HepG2 (cell line): ENCODE measurements around the gene TMEM100. TPM values are rescaled to one million over a fixed set of nuclear protein-coding genes. Genes with fewer than 3 reads are reported as not detected.

ENCODE experiments used
- ATAC-seq: fragments of 200-7000 bp; cut with Tn5 transposase; 3 replicates; pipeline ENCODE4 v1.9.1; 2020; ENCODE audit warnings: mild to moderate bottlenecking, moderate library complexity
- BruUV-seq: library from RNA; stranded (reverse); fragments of 400-500 nt; replicated peaks from 2 replicates; lab custom pipeline; 2021; lab: Mats Ljungman, UMichigan
- CTCF ChIA-PET: fragments of 300-600 bp; formaldehyde crosslinking; extraction: SDS; loops from one replicate; lab custom pipeline; 2021; ENCODE audit warnings: low total read pairs, inconsistent platforms, low intra/inter-chr PET ratio; lab: Yijun Ruan, JAX
- POLR2A ChIA-PET: fragments of 350-600 bp; sonication (Branson Sonifier 250); formaldehyde crosslinking; loops from one replicate; lab custom pipeline; 2020; ENCODE audit warnings: antibody characterized with exemption, inconsistent platforms; lab: Yijun Ruan, JAX
- DNase-seq: peaks from one replicate; pipeline ENCODE4 v3.0.0-alpha.2; 2015; ENCODE audit warnings: low spot score
- FAIRE-seq: peaks from 3 replicates; lab custom pipeline; 2011; peaks lifted over from hg19 to GRCh38; lab: Jason Lieb, UNC
- H2AFZ ChIP-seq: one replicate; pipeline ENCODE4 v1.6.1; 2011; ENCODE audit warnings: low read length, inconsistent platforms
- H3K27ac ChIP-seq: fragments of 300-600 bp; 3 replicates; pipeline ENCODE4 v1.8.0; 2011; ENCODE audit warnings: mixed run types, mild to moderate bottlenecking, mixed read lengths, low read length, inconsistent platforms; ENCODE audit not compliant: insufficient read depth; ENCODE audit errors: extremely low read length
- H3K27me3 ChIP-seq, 2 experiments: fragments of 200-600 bp in 1 of 2; 2 replicates in 1 of 2; 3 replicates in 1 of 2; pipeline versions ENCODE4 v1.6.0 to v1.8.0; 2011; ENCODE audit warnings: low read length in 2 of 2, mild to moderate bottlenecking in 2 of 2, moderate library complexity in 2 of 2, inconsistent platforms in 1 of 2; ENCODE audit not compliant: insufficient read depth in 2 of 2, control insufficient read depth in 1 of 2
- H3K36me3 ChIP-seq, 2 experiments: fragments of 200-600 bp in 1 of 2; replicated peaks in 1 of 2; 2 replicates in 1 of 2; 3 replicates in 1 of 2; pipeline versions ENCODE4 v1.5.1 to v1.8.0; 2011; ENCODE audit warnings: low read length in 2 of 2, inconsistent platforms in 1 of 2; ENCODE audit not compliant: insufficient read depth in 2 of 2, control insufficient read depth in 1 of 2
- H3K4me1 ChIP-seq: 2 replicates; pipeline ENCODE4 v1.5.1; 2012; ENCODE audit warnings: low read length, inconsistent platforms; ENCODE audit not compliant: insufficient read depth
- H3K4me2 ChIP-seq: 2 replicates; pipeline ENCODE4 v1.6.0; 2011; ENCODE audit warnings: low read depth, low read length, inconsistent platforms
- H3K4me3 ChIP-seq, 3 experiments: fragments of 200-600 bp in 1 of 3; sonication (generic), shearing (Covaris generic) in 1 of 3; replicated peaks in 1 of 3; 2 replicates each; pipeline ENCODE4 v1.5.1; 2011 to 2016; ENCODE audit warnings: low read length in 3 of 3, inconsistent platforms in 2 of 3, low read depth in 2 of 3, mild to moderate bottlenecking in 2 of 3, control low read depth in 1 of 3, mixed read lengths in 1 of 3; ENCODE audit not compliant: insufficient read depth in 1 of 3
- H3K79me2 ChIP-seq: one replicate; pipeline ENCODE4 v1.6.1; 2011; ENCODE audit warnings: low read length, inconsistent platforms; ENCODE audit not compliant: insufficient read depth
- H3K9ac ChIP-seq: 2 replicates; pipeline ENCODE4 v1.6.0; 2011; ENCODE audit warnings: mild to moderate bottlenecking, low read depth, low read length, inconsistent platforms; ENCODE audit not compliant: insufficient read depth
- H3K9me3 ChIP-seq: 2 replicates; pipeline ENCODE4 v1.5.1; 2012; ENCODE audit warnings: mild to moderate bottlenecking, low read length
- H4K20me1 ChIP-seq: 2 replicates; pipeline ENCODE4 v1.6.0; 2011; ENCODE audit warnings: inconsistent platforms, mild to moderate bottlenecking, low read length, moderate library complexity; ENCODE audit not compliant: insufficient read depth
- CREM ChIP-seq, 2 experiments: sonication (generic) in 1 of 2; formaldehyde crosslinking in 1 of 2; IDR thresholded peaks; 2 replicates each; pipeline versions ENCODE4 v1.4.0 to v1.6.1; 2016 to 2020; ENCODE audit warnings: antibody characterized with exemption in 1 of 2, mild to moderate bottlenecking in 1 of 2, missing genetic modification reagents in 1 of 2
- FOSL2 ChIP-seq: sonication (generic); formaldehyde crosslinking; IDR thresholded peaks from 2 replicates; pipeline ENCODE4 v1.4.0; 2020; ENCODE audit warnings: missing genetic modification reagents
- FOXA3 ChIP-seq: IDR thresholded peaks from 2 replicates; pipeline ENCODE4 v1.6.1; 2016; ENCODE audit warnings: missing genetic modification reagents, missing compliant biosample characterization
- FOXP1 ChIP-seq, 2 experiments: fragments of 450-650 bp in 1 of 2; IDR thresholded peaks; 2 replicates each; pipeline ENCODE4 v1.6.1; 2017 to 2018; ENCODE audit warnings: antibody characterized with exemption in 1 of 2
- GATAD2A ChIP-seq: IDR thresholded peaks from 2 replicates; pipeline ENCODE4 v1.6.1; 2016
- ISX ChIP-seq: sonication (generic); formaldehyde crosslinking; conservative IDR thresholded peaks from 2 replicates; pipeline ENCODE4 v1.5.0; 2020; ENCODE audit warnings: missing genetic modification reagents
- JDP2 ChIP-seq: sonication (generic); formaldehyde crosslinking; IDR thresholded peaks from 2 replicates; pipeline ENCODE4 v1.8.1; 2022; ENCODE audit warnings: missing genetic modification reagents, borderline replicate concordance
- NCOA1 ChIP-seq: sonication (generic); formaldehyde crosslinking; IDR thresholded peaks from 2 replicates; pipeline ENCODE4 v1.9.0; 2021; ENCODE audit warnings: missing genetic modification reagents
- NCOA5 ChIP-seq: sonication (generic); formaldehyde crosslinking; IDR thresholded peaks from 2 replicates; pipeline ENCODE4 v1.4.0; 2020; ENCODE audit warnings: missing genetic modification reagents
- PHF5A ChIP-seq: IDR thresholded peaks from one replicate; pipeline ENCODE4 v1.6.1; 2018; ENCODE audit warnings: low read depth, missing genetic modification reagents; ENCODE audit not compliant: unreplicated experiment
- SPEN ChIP-seq: sonication (generic); formaldehyde crosslinking; IDR thresholded peaks from 2 replicates; pipeline ENCODE4 v1.5.1; 2020; ENCODE audit warnings: low read depth, mild to moderate bottlenecking, missing genetic modification reagents
- ZNF451 ChIP-seq: sonication (generic); formaldehyde crosslinking; IDR thresholded peaks from 2 replicates; pipeline ENCODE4 v1.5.0; 2020; ENCODE audit warnings: mild to moderate bottlenecking, missing genetic modification reagents
- ZNF674 ChIP-seq: sonication (generic); formaldehyde crosslinking; IDR thresholded peaks from 2 replicates; pipeline ENCODE4 v1.5.0; 2020; ENCODE audit warnings: low read depth, mild to moderate bottlenecking, missing genetic modification reagents
- in situ Hi-C: cut with HindIII; loops from 2 replicates; pipeline ENCODE4 v1.10.0; 2017; ENCODE audit warnings: low pct_unique_long_range_greater_than_20kb; ENCODE audit not compliant: extremely low pct_ligation_motif_present
- intact Hi-C: fragments of 100-400 bp; cut with micrococcal nuclease; formaldehyde crosslinking; loops from one replicate; pipeline ENCODE4 v1.10.0; 2022; ENCODE audit not compliant: unreplicated experiment
- polyA plus RNA-seq, 8 experiments: library from polyadenylated mRNA; depleted of rRNA in 3 of 8; stranded (reverse) in 7 of 8; unstranded in 1 of 8; fragments of >200 nt; fragmentation: Illumina TruSeq in 4 of 8; extraction: Trizol in 4 of 8; gene quantifications; 2 replicates each; pipeline versions ENCODE4 v1.2.1 to v1.2.3, GENCODE V29; 2011 to 2016; ENCODE audit warnings: low read depth in 4 of 8, missing spikeins in 1 of 8, mixed read lengths in 1 of 8; ENCODE audit not compliant: insufficient read depth in 1 of 8
- total RNA-seq, 5 experiments: library from RNA; depleted of rRNA; stranded (reverse); fragments of >200 nt; fragmentation: Illumina TruSeq; extraction: Trizol; gene quantifications; 2 replicates each; pipeline ENCODE4 v1.2.3, GENCODE V29; 2016; ENCODE audit warnings: low read depth in 1 of 5
- TF ChIP-seq, protein P1 (sequence below): sonication (generic); formaldehyde crosslinking; IDR thresholded peaks from 2 replicates; pipeline ENCODE4 v1.4.0; 2020; ENCODE audit warnings: mild to moderate bottlenecking, missing genetic modification reagents, borderline replicate concordance
- TF ChIP-seq, protein P2 (sequence below): IDR thresholded peaks from 2 replicates; pipeline ENCODE4 v1.6.1; 2012; ENCODE audit warnings: low read depth, low read length, improper control_type of control experiment
- TF ChIP-seq, protein P3 (sequence below): IDR thresholded peaks from 2 replicates; pipeline ENCODE4 v1.4.0; 2020; ENCODE audit warnings: mild to moderate bottlenecking, missing genetic modification reagents

Gene TMEM100
- total and polyA plus RNA-seq, 2 of the 13 experiments (the other 11 are each of a cell fraction or from before 2014, with no cell fraction given), result not detected

DNA sequence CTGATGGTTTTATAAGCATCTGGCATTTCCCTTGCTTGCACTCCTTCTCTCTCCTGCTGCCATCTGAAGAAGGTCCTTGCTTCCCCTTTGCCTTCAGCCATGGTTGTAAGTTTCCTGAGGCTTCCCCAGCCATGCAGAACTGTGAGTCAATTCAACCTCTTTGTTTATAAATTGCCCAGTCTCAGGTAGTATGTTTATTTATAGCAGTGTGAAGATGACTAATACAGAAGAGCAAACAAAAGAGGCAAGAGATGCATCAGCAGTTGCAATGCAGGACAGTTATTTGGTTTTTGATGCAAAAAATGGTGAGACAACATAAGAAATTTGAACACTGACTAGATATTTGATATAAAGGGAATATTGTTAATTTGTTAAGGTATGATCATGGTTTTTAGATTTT, 16.8 kb downstream of the TMEM100 start:
- H3K9ac ChIP-seq, result no peak overlapping the region
- TF ChIP-seq FOXP1 (IDR thresholded peaks at IDR 0.05), result no peak
- TF ChIP-seq FOXP1 (CRISPR knock-in tag; IDR thresholded peaks at IDR 0.05), result 0 out of 2 replicates have a peak, but pooled peaks have one; percentile 39
- TF ChIP-seq JDP2 (CRISPR knock-in tag), result no peak
- no peak for TF ChIP-seq NCOA1 (CRISPR knock-in tag)
- TF ChIP-seq, protein P1, sequence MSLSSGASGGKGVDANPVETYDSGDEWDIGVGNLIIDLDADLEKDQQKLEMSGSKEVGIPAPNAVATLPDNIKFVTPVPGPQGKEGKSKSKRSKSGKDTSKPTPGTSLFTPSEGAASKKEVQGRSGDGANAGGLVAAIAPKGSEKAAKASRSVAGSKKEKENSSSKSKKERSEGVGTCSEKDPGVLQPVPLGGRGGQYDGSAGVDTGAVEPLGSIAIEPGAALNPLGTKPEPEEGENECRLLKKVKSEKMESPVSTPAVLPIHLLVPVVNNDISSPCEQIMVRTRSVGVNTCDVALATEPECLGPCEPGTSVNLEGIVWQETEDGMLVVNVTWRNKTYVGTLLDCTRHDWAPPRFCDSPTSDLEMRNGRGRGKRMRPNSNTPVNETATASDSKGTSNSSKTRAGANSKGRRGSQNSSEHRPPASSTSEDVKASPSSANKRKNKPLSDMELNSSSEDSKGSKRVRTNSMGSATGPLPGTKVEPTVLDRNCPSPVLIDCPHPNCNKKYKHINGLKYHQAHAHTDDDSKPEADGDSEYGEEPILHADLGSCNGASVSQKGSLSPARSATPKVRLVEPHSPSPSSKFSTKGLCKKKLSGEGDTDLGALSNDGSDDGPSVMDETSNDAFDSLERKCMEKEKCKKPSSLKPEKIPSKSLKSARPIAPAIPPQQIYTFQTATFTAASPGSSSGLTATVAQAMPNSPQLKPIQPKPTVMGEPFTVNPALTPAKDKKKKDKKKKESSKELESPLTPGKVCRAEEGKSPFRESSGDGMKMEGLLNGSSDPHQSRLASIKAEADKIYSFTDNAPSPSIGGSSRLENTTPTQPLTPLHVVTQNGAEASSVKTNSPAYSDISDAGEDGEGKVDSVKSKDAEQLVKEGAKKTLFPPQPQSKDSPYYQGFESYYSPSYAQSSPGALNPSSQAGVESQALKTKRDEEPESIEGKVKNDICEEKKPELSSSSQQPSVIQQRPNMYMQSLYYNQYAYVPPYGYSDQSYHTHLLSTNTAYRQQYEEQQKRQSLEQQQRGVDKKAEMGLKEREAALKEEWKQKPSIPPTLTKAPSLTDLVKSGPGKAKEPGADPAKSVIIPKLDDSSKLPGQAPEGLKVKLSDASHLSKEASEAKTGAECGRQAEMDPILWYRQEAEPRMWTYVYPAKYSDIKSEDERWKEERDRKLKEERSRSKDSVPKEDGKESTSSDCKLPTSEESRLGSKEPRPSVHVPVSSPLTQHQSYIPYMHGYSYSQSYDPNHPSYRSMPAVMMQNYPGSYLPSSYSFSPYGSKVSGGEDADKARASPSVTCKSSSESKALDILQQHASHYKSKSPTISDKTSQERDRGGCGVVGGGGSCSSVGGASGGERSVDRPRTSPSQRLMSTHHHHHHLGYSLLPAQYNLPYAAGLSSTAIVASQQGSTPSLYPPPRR (CRISPR knock-in tag), result no peak
- TF ChIP-seq CREM (IDR thresholded peaks at IDR 0.05), result no peak
- no peak for TF ChIP-seq CREM (CRISPR knock-in tag; IDR thresholded peaks at IDR 0.05)
- no peak for TF ChIP-seq PHF5A (CRISPR knock-in tag)
- TF ChIP-seq, protein P2, sequence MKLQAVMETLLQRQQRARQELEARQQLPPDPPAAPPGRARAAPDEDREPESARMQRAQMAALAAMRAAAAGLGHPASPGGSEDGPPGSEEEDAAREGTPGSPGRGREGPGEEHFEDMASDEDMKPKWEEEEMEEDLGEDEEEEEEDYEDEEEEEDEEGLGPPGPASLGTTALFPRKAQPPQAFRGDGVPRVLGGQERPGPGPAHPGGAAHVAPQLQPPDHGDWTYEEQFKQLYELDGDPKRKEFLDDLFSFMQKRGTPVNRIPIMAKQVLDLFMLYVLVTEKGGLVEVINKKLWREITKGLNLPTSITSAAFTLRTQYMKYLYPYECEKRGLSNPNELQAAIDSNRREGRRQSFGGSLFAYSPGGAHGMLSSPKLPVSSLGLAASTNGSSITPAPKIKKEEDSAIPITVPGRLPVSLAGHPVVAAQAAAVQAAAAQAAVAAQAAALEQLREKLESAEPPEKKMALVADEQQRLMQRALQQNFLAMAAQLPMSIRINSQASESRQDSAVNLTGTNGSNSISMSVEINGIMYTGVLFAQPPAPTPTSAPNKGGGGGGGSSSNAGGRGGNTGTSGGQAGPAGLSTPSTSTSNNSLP, result 0 out of 2 replicates have a peak, but pooled peaks have one; percentile 21
- TF ChIP-seq FOSL2, result peak; percentile 78
- TF ChIP-seq SPEN, result no peak
- no peak for TF ChIP-seq NCOA5
- TF ChIP-seq ZNF674 (CRISPR knock-in tag), result no peak
- TF ChIP-seq ZNF451 (CRISPR knock-in tag), result no peak
- no peak for TF ChIP-seq ISX (CRISPR knock-in tag)
- peak; percentile 40; the same call in 1 of the 2 replicates for TF ChIP-seq FOXA3
- TF ChIP-seq, protein P3, sequence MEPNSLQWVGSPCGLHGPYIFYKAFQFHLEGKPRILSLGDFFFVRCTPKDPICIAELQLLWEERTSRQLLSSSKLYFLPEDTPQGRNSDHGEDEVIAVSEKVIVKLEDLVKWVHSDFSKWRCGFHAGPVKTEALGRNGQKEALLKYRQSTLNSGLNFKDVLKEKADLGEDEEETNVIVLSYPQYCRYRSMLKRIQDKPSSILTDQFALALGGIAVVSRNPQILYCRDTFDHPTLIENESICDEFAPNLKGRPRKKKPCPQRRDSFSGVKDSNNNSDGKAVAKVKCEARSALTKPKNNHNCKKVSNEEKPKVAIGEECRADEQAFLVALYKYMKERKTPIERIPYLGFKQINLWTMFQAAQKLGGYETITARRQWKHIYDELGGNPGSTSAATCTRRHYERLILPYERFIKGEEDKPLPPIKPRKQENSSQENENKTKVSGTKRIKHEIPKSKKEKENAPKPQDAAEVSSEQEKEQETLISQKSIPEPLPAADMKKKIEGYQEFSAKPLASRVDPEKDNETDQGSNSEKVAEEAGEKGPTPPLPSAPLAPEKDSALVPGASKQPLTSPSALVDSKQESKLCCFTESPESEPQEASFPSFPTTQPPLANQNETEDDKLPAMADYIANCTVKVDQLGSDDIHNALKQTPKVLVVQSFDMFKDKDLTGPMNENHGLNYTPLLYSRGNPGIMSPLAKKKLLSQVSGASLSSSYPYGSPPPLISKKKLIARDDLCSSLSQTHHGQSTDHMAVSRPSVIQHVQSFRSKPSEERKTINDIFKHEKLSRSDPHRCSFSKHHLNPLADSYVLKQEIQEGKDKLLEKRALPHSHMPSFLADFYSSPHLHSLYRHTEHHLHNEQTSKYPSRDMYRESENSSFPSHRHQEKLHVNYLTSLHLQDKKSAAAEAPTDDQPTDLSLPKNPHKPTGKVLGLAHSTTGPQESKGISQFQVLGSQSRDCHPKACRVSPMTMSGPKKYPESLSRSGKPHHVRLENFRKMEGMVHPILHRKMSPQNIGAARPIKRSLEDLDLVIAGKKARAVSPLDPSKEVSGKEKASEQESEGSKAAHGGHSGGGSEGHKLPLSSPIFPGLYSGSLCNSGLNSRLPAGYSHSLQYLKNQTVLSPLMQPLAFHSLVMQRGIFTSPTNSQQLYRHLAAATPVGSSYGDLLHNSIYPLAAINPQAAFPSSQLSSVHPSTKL (CRISPR knock-in tag), result 0 out of 2 replicates have a peak, but pooled peaks have one; percentile 36
- peak; percentile 46; the same call in 1 of the 2 replicates for TF ChIP-seq GATAD2A (CRISPR knock-in tag)

More for the DNA sequence above, 16.8 kb downstream of the TMEM100 start:
- Histone ChIP-seq H3K36me3 (no peaks in the 10 kb centered on the region), H3K27me3 (peaks cover 0 to 2% of the 10 kb centered on the region in 2 experiments; a peak in 2 of 5 replicates), H3K27ac (no peak overlapping the region), H3K4me2 (no peak overlapping the region), H3K4me1 (no peaks in the 10 kb centered on the region; the same call in 1 of the 2 replicates), H3K4me3 (no peak overlapping the region), H4K20me1 (no peaks in the 10 kb centered on the region), H3K9me3 (no peaks in the 10 kb centered on the region), H3K79me2 (no peaks in the 10 kb centered on the region), H2AFZ (no peak overlapping the region)
- no TSS peak for BruUV-seq
- intact Hi-C loops (no loop called here), in situ Hi-C loops (no loop called here)
- no peak for FAIRE-seq
- POLR2A ChIA-PET, result no interaction called here
- CTCF ChIA-PET, result no interaction called here
- peak; percentile 15 for DNase-seq
- ATAC-seq, result peak; percentile 55; the same call in 2 of the 3 replicates
